IMR-90 (cell line): ENCODE measurements around the gene LILRA2. TPM values are rescaled to one million over a fixed set of nuclear protein-coding genes. Genes with fewer than 3 reads are reported as not detected.
"Not testable (repeated sequence)": the region's sequence is repeated elsewhere in the genome, so short reads cannot be mapped to it uniquely, and the experiment has no call there.

Experiments
- ATAC-seq: fragments of 200-7000 bp; cut with Tn5 transposase; 2 replicates; pipeline ENCODE4 v1.9.1; 2020; ENCODE audit warnings: low read depth, mild to moderate bottlenecking, moderate library complexity
- BruUV-seq: library from RNA; stranded (reverse); fragments of 400-500 nt; replicated peaks from 2 replicates; lab custom pipeline; 2021; lab: Mats Ljungman, UMichigan
- CTCF ChIA-PET: fragments of 300-600 bp; formaldehyde crosslinking; extraction: SDS; loops from one replicate; lab custom pipeline; 2021; ENCODE audit warnings: antibody characterized with exemption; lab: Yijun Ruan, JAX
- POLR2A ChIA-PET: fragments of 300-600 bp; sonication (Branson Sonifier 250); formaldehyde crosslinking; loops from one replicate; lab custom pipeline; 2022; ENCODE audit warnings: antibody characterized with exemption; ENCODE audit not compliant: unreplicated experiment; lab: Charles Lee
- DNase-seq: peaks from one replicate; pipeline ENCODE4 v3.0.0; 2013
- H2AFZ ChIP-seq: replicated peaks from 2 replicates; pipeline ENCODE3; 2013; ENCODE audit warnings: low read length, mild to moderate bottlenecking; ENCODE audit not compliant: poor library complexity
- H2AK5ac ChIP-seq: 2 replicates; pipeline ENCODE4 v1.6.1; 2013; ENCODE audit warnings: low read depth, low read length, inconsistent platforms
- H2AK9ac ChIP-seq: replicated peaks from 2 replicates; pipeline ENCODE3; 2013; ENCODE audit warnings: mild to moderate bottlenecking, low read depth, low read length, moderate library complexity; ENCODE audit not compliant: poor library complexity
- H2BK120ac ChIP-seq: 2 replicates; pipeline ENCODE4 v1.6.1; 2013; ENCODE audit warnings: low read depth, low read length, inconsistent platforms
- H2BK15ac ChIP-seq: 3 replicates; pipeline ENCODE4 v1.6.1; 2013; ENCODE audit warnings: low read depth, low read length, inconsistent platforms
- H2BK20ac ChIP-seq: 2 replicates; pipeline ENCODE4 v1.6.1; 2013; ENCODE audit warnings: low read depth, mild to moderate bottlenecking, inconsistent platforms, low read length, moderate library complexity
- H2BK5ac ChIP-seq: 2 replicates; pipeline ENCODE4 v1.6.1; 2013; ENCODE audit warnings: mild to moderate bottlenecking, low read depth, low read length, inconsistent platforms; ENCODE audit not compliant: poor library complexity, severe bottlenecking
- H3K14ac ChIP-seq: replicated peaks from 2 replicates; pipeline ENCODE4 v1.6.1; 2013; ENCODE audit warnings: low read depth, low read length, inconsistent platforms
- H3K18ac ChIP-seq: 2 replicates; pipeline ENCODE4 v1.6.1; 2013; ENCODE audit warnings: low read depth, low read length, control low read depth
- H3K23ac ChIP-seq: 2 replicates; pipeline ENCODE4 v1.6.1; 2013; ENCODE audit warnings: low read depth, low read length, inconsistent platforms
- H3K27ac ChIP-seq: 2 replicates; pipeline ENCODE4 v1.5.1; 2013; ENCODE audit warnings: mild to moderate bottlenecking, control low read depth, low read length; ENCODE audit not compliant: insufficient read depth
- H3K27me3 ChIP-seq: 2 replicates; pipeline ENCODE4 v1.6.1; 2013; ENCODE audit warnings: low read length; ENCODE audit not compliant: control insufficient read depth, insufficient read depth
- H3K36me3 ChIP-seq: 2 replicates; pipeline ENCODE4 v1.6.1; 2013; ENCODE audit warnings: low read length, mixed read lengths; ENCODE audit not compliant: control insufficient read depth, insufficient read depth
- H3K4ac ChIP-seq: 2 replicates; pipeline ENCODE4 v1.6.1; 2013; ENCODE audit warnings: low read depth, low read length, inconsistent platforms
- H3K4me1 ChIP-seq: 2 replicates; pipeline ENCODE4 v1.6.1; 2013; ENCODE audit warnings: low read length, mixed read lengths; ENCODE audit not compliant: control insufficient read depth, insufficient read depth
- H3K4me2 ChIP-seq: 2 replicates; pipeline ENCODE4 v1.6.1; 2013; ENCODE audit warnings: low read depth, mild to moderate bottlenecking, control low read depth, low read length, moderate library complexity
- H3K4me3 ChIP-seq: 2 replicates; pipeline ENCODE4 v1.5.1; 2013; ENCODE audit warnings: low read depth, mild to moderate bottlenecking, control low read depth, low read length, moderate library complexity; ENCODE audit not compliant: insufficient read depth
- H3K56ac ChIP-seq: 2 replicates; pipeline ENCODE4 v1.6.1; 2013; ENCODE audit warnings: low read length, inconsistent platforms; ENCODE audit not compliant: insufficient read depth; ENCODE audit errors: extremely low read depth
- H3K79me1 ChIP-seq, 2 experiments: 2 replicates each; pipeline ENCODE4 v1.6.1; 2013; ENCODE audit warnings: low read length in 2 of 2, inconsistent platforms in 1 of 2, low read depth in 1 of 2
- H3K9ac ChIP-seq: 2 replicates; pipeline ENCODE4 v1.6.1; 2013; ENCODE audit warnings: low read depth, low read length, control low read depth
- H3K9me1 ChIP-seq: 2 replicates; pipeline ENCODE4 v1.6.1; 2013; ENCODE audit warnings: low read length, inconsistent platforms; ENCODE audit not compliant: insufficient read depth
- H3K9me3 ChIP-seq: 2 replicates; pipeline ENCODE4 v1.6.1; 2013; ENCODE audit warnings: low read length; ENCODE audit not compliant: control insufficient read depth, insufficient read depth
- H4K20me1 ChIP-seq: 2 replicates; pipeline ENCODE4 v1.6.1; 2013; ENCODE audit warnings: low read length, inconsistent platforms; ENCODE audit not compliant: insufficient read depth
- H4K5ac ChIP-seq: 2 replicates; pipeline ENCODE4 v1.6.1; 2013; ENCODE audit warnings: mild to moderate bottlenecking, low read depth, low read length, control low read depth
- H4K8ac ChIP-seq, 2 experiments: 2 replicates each; pipeline ENCODE4 v1.6.1; 2013; ENCODE audit warnings: low read depth in 2 of 2, low read length in 2 of 2, control low read depth in 1 of 2, inconsistent platforms in 1 of 2
- H4K91ac ChIP-seq: 2 replicates; pipeline ENCODE4 v1.6.1; 2013; ENCODE audit warnings: low read depth, low read length, inconsistent platforms; ENCODE audit not compliant: insufficient read depth
- CEBPB ChIP-seq: IDR thresholded peaks from 2 replicates; pipeline ENCODE4 v1.6.1; 2012; ENCODE audit warnings: low read depth, low read length, improper control_type of control experiment
- NFE2L2 ChIP-seq: fragments of 150-350 bp; IDR thresholded peaks from 2 replicates; pipeline ENCODE4 v1.6.1; 2016; ENCODE audit warnings: low read depth, mild to moderate bottlenecking, low read length
- RCOR1 ChIP-seq: IDR thresholded peaks from 2 replicates; pipeline ENCODE4 v1.6.1; 2012; ENCODE audit warnings: mild to moderate bottlenecking, low read length, improper control_type of control experiment; ENCODE audit not compliant: insufficient replicate concordance
- WGBS, 2 experiments: methylation state at CpG; one replicate each; pipeline versions ENCODE4 v1.1.5 to v1.1.7; 2013; ENCODE audit warnings: missing lambda C conversion rate in 2 of 2; ENCODE audit not compliant: insufficient read length in 1 of 2; ENCODE audit errors: extremely low coverage in 2 of 2; 5-methylcytosine and 5-hydroxymethylcytosine counted together
- dilution Hi-C: fragments of 300-500 bp; cut with HindIII; formaldehyde crosslinking; loops from one replicate; pipeline ENCODE4 v1.14.3; 2018; ENCODE audit warnings: low sequenced_read_pairs; ENCODE audit not compliant: unreplicated experiment
- in situ Hi-C: fragments of 300-500 bp; cut with MboI; formaldehyde crosslinking; loops from 3 replicates; pipeline ENCODE4 v1.14.3; 2019; ENCODE audit warnings: low sequenced_read_pairs, inconsistent platforms, mixed read lengths
- intact Hi-C: fragments of 100-400 bp; cut with micrococcal nuclease; formaldehyde crosslinking; loops from 2 replicates; pipeline ENCODE4 v1.10.0; 2022
- polyA plus RNA-seq, 3 experiments: library from polyadenylated mRNA; depleted of rRNA; stranded (reverse); fragments of >200 nt; gene quantifications; 2 replicates each; pipeline ENCODE4 v1.2.3, GENCODE V29; 2012; ENCODE audit warnings: low replicate concordance in 1 of 3
- total RNA-seq: library from RNA; depleted of rRNA; stranded (reverse); fragments of >200 nt; gene quantifications from 2 replicates; pipeline ENCODE4 v1.2.3, GENCODE V29; 2012

The LILRA2 gene
- total and polyA plus RNA-seq, 2 of the 4 experiments (the other 2 are of a cell fraction), result not detected

GRCh38 chr19:54570316-54570715 is 3.3 kb upstream of the LILRA2 start:
- no CpG with 5 or more reads among the region's 3 CpGs for WGBS, 2 experiments
- Histone ChIP-seq H4K5ac (no peak overlapping the region), H3K23ac (no peak overlapping the region), H4K91ac (no peak overlapping the region), H3K4me2 (no peak overlapping the region), H3K56ac (no peak overlapping the region), H2BK15ac (no peak overlapping the region), H3K9me1 (no peaks in the 10 kb centered on the region), H2AFZ (no peak overlapping the region), H3K27me3 (no peaks in the 10 kb centered on the region), H3K4me3 (no peak overlapping the region), H2AK9ac (no peak overlapping the region), H3K79me1 (no peaks in the 10 kb centered on the region), H3K18ac (no peak overlapping the region), H3K27ac (no peak overlapping the region), H4K8ac (no peak overlapping the region), H2BK120ac (no peak overlapping the region), H3K4me1 (no peaks in the 10 kb centered on the region), H3K9ac (no peak overlapping the region), H2BK20ac (no peak overlapping the region), H3K9me3 (peaks cover 32% of the 10 kb centered on the region), H2AK5ac (no peak overlapping the region), H3K14ac (no peak overlapping the region), H3K4ac (no peak overlapping the region), H3K36me3 (no peaks in the 10 kb centered on the region), H4K20me1 (no peaks in the 10 kb centered on the region), H2BK5ac (no peak overlapping the region)
- no peak for ATAC-seq
- DNase-seq, result no peak
- in situ Hi-C loops, result no loop called here
- BruUV-seq, result no TSS peak
- CTCF ChIA-PET, result no interaction called here
- no peak for TF ChIP-seq NFE2L2
- TF ChIP-seq RCOR1, result no peak
- no peak for TF ChIP-seq CEBPB
- dilution Hi-C loops, result no loop called here
- intact Hi-C loops, result no loop called here
- POLR2A ChIA-PET, result no interaction called here

DNA sequence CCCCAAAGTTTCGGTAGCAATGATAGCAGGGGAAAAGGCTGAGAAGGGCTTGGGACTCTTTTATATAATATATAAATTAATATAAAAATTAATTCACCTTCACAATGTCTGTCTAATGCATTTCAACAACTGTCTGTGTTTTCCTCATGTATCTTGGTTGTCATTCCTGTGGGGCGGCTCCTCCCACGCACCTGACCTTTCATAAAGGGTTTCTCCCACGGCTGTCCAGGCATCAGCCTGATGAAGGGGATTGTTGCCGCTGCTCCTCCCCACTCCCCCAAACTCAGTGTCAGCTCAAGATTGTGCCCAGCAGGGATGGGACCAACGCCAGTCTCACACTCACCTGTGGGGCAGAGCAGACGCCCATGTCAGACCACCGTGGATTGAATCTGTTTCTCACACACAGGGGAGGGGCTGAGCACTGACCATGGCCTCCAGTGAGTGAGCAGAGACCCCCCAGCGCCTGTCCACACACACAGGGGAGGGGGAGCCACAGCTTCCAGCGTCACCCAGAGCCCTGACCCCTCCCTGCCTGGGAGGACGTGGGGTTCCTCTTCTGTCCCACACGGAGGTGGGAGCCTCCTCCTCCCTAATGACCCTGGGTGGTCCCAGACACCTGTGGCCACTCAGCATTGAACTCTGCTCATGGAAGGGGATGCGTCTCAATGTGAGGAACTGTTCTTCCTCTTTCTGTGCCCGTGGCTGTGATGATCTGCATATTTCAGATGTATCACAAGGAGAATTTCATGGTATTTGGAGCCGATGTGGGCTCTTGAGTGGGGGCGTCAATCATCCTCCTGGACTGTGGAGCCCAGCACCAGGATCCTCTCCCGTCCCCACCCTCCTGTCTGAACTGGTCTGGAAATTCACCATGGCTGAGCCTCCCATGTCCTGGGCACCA is 1.6 kb upstream of the LILRA2 start:
- H3K4ac ChIP-seq, H3K56ac ChIP-seq, CTCF ChIA-PET, H3K23ac ChIP-seq, H2BK20ac ChIP-seq, H2BK120ac ChIP-seq, H3K14ac ChIP-seq, H3K36me3 ChIP-seq, POLR2A ChIA-PET, ATAC-seq, H4K91ac ChIP-seq, H2AK9ac ChIP-seq, H4K20me1 ChIP-seq, H3K27me3 ChIP-seq, H2BK5ac ChIP-seq, H2AK5ac ChIP-seq, H3K4me2 ChIP-seq, H3K9ac ChIP-seq, in situ Hi-C loops, H3K79me1 ChIP-seq, H2BK15ac ChIP-seq, intact Hi-C loops, dilution Hi-C loops, BruUV-seq, H4K5ac ChIP-seq, H3K4me1 ChIP-seq, H3K18ac ChIP-seq, H2AFZ ChIP-seq, H3K27ac ChIP-seq, H3K9me1 ChIP-seq, DNase-seq, H4K8ac ChIP-seq, H3K4me3 ChIP-seq: not testable (repeated sequence)
- 80% methylated on average over 1 of the region's 17 CpGs; no CpG with 5 or more reads in 1 of the 2 experiments for WGBS, 2 experiments
- H3K9me3 ChIP-seq, result peaks cover 33% of the 10 kb centered on the region
